SU-DHL-6 (cell line): ENCODE data around the gene CCDC106.
A peak's percentile ranks its signal among the peaks of the same experiment; 100 is the strongest.

Experiments
- H2AFZ ChIP-seq: fragments of 200-600 bp; sonication (generic); 2 replicates; pipeline ENCODE4 v1.6.1; 2014; ENCODE audit warnings: low read depth, mild to moderate bottlenecking, moderate library complexity, mixed read lengths, antibody characterized with exemption, low read length; ENCODE audit not compliant: severe bottlenecking
- H3F3A ChIP-seq: fragments of 200-600 bp; shearing (Covaris generic); 2 replicates; pipeline ENCODE4 v1.6.0; 2016; ENCODE audit warnings: antibody characterized with exemption, mild to moderate bottlenecking; ENCODE audit not compliant: insufficient read depth
- H3K27ac ChIP-seq: fragments of 200-600 bp; sonication (generic); 2 replicates; pipeline ENCODE4 v1.5.1; 2016; ENCODE audit warnings: low read depth, mild to moderate bottlenecking, low read length, moderate library complexity, mixed read lengths
- H3K27me3 ChIP-seq: fragments of 200-600 bp; sonication (generic), shearing (Covaris generic); 2 replicates; pipeline ENCODE4 v1.6.0; 2014; ENCODE audit warnings: mild to moderate bottlenecking, low read length
- H3K36me3 ChIP-seq: fragments of 200-600 bp; sonication (generic); 2 replicates; pipeline ENCODE4 v1.6.1; 2014; ENCODE audit warnings: mild to moderate bottlenecking, low read length, mixed read lengths
- H3K4me2 ChIP-seq: fragments of 300-600, 200-600 bp; shearing (Covaris generic), sonication (generic); 2 replicates; pipeline ENCODE4 v1.6.0; 2014; ENCODE audit warnings: low read length, low read depth, mild to moderate bottlenecking; ENCODE audit not compliant: poor library complexity, severe bottlenecking
- H3K4me3 ChIP-seq: fragments of 200-600 bp; sonication (generic); 2 replicates; pipeline ENCODE4 v1.5.1; 2014; ENCODE audit warnings: antibody characterized with exemption, low read length, mild to moderate bottlenecking, mixed read lengths; ENCODE audit not compliant: insufficient read depth, poor library complexity, severe bottlenecking
- H3K79me2 ChIP-seq: fragments of 200-600 bp; sonication (generic); 2 replicates; pipeline ENCODE4 v1.6.1; 2014; ENCODE audit warnings: mild to moderate bottlenecking, low read length, moderate library complexity; ENCODE audit not compliant: insufficient read depth
- H3K9ac ChIP-seq: fragments of 200-600 bp; sonication (generic); 2 replicates; pipeline ENCODE4 v1.7.0; 2014; ENCODE audit warnings: mild to moderate bottlenecking, low read length
- H3K9me2 ChIP-seq: fragments of 200-600 bp; sonication (generic); replicated peaks from 2 replicates; pipeline ENCODE4 v1.6.1; 2014; ENCODE audit warnings: low read length; ENCODE audit not compliant: insufficient read depth
- H3K9me3 ChIP-seq: fragments of 200-600 bp; sonication (generic); 2 replicates; pipeline ENCODE4 v1.6.1; 2014; ENCODE audit warnings: low read length, mixed read lengths; ENCODE audit not compliant: insufficient read depth
- H4K20me1 ChIP-seq: fragments of 200-600 bp; sonication (generic); 2 replicates; pipeline ENCODE4 v1.6.1; 2014; ENCODE audit warnings: low read depth, mild to moderate bottlenecking, antibody characterized with exemption, low read length, moderate library complexity, mixed read lengths
- CTCF ChIP-seq: fragments of 200-600 bp; sonication (generic); IDR thresholded peaks from one replicate; pipeline ENCODE4 v1.5.1; 2017; ENCODE audit warnings: antibody characterized with exemption, mild to moderate bottlenecking, low read length, moderate library complexity; ENCODE audit not compliant: insufficient read depth, poor library complexity, severe bottlenecking
- EZH2phosphoT487 ChIP-seq: fragments of 200-600 bp; sonication (generic), shearing (Covaris generic); conservative IDR thresholded peaks from 2 replicates; pipeline ENCODE4 v1.6.1; 2018; ENCODE audit warnings: mild to moderate bottlenecking, antibody characterized with exemption, low read length, moderate library complexity, mixed read lengths

CCDC106 gene

GRCh38 chr19:55675661-55676354, 27.8 kb downstream of the CCDC106 start:
- peak overlapping the region; percentile 90 for H3K27ac ChIP-seq
- peaks cover 12% of the 10 kb centered on the region; the same call in 1 of the 2 replicates for H3K36me3 ChIP-seq
- peak overlapping the region; percentile 90 for H3K4me2 ChIP-seq
- peaks cover 54% of the 10 kb centered on the region for H3F3A ChIP-seq
- H3K9ac ChIP-seq, result peak overlapping the region; percentile 82
- peak overlapping the region; percentile 68 for H3K4me3 ChIP-seq
- no peak overlapping the region for H2AFZ ChIP-seq
- no peaks in the 10 kb centered on the region for H3K9me2 ChIP-seq
- TF ChIP-seq EZH2phosphoT487 (no peak), CTCF (no peak)
- H3K79me2 ChIP-seq, result peaks cover 82% of the 10 kb centered on the region
- no peaks in the 10 kb centered on the region for H3K9me3 ChIP-seq
- H4K20me1 ChIP-seq, result peaks cover 3% of the 10 kb centered on the region
- no peaks in the 10 kb centered on the region for H3K27me3 ChIP-seq

GRCh38 chr19:55676383-55676782, 28.4 kb downstream of the CCDC106 start:
- peak overlapping the region; percentile 68 for H3K4me3 ChIP-seq

GRCh38 chr19:55676889-55677505, 29.0 kb downstream of the CCDC106 start:
- Histone ChIP-seq H3K4me3 (peak overlapping the region; percentile 68), H3K4me2 (peak overlapping the region; percentile 90), H3F3A (peaks cover 57% of the 10 kb centered on the region), H3K9me2 (no peaks in the 10 kb centered on the region), H3K36me3 (peaks cover 12% of the 10 kb centered on the region; the same call in 1 of the 2 replicates), H3K9me3 (no peaks in the 10 kb centered on the region), H2AFZ (no peak overlapping the region), H3K79me2 (peaks cover 84% of the 10 kb centered on the region), H3K27ac (peak overlapping the region; percentile 90), H3K9ac (peak overlapping the region; percentile 82), H4K20me1 (peaks cover 3% of the 10 kb centered on the region), H3K27me3 (no peaks in the 10 kb centered on the region)
- TF ChIP-seq CTCF (no peak), EZH2phosphoT487 (no peak)

More at GRCh38 chr19:55676383-55676782, 28.4 kb downstream of the CCDC106 start:
- Histone ChIP-seq H3K9ac (peak overlapping the region; percentile 82), H3K79me2 (peaks cover 82% of the 10 kb centered on the region), H4K20me1 (peaks cover 3% of the 10 kb centered on the region), H3K27ac (peak overlapping the region; percentile 90), H3K4me2 (peak overlapping the region; percentile 90), H3K36me3 (peaks cover 12% of the 10 kb centered on the region; the same call in 1 of the 2 replicates), H2AFZ (no peak overlapping the region), H3F3A (peaks cover 55% of the 10 kb centered on the region), H3K9me3 (no peaks in the 10 kb centered on the region), H3K9me2 (no peaks in the 10 kb centered on the region), H3K27me3 (no peaks in the 10 kb centered on the region)
- TF ChIP-seq CTCF (no peak), EZH2phosphoT487 (no peak)
